SK-N-SH (cell line): ENCODE measurements around the gene POU6F1. TPM values are rescaled to one million over a fixed set of nuclear protein-coding genes. Genes with fewer than 3 reads are reported as not detected.

Experiments used
- CTCF ChIA-PET: fragments of 300-600, 350-600 bp; formaldehyde crosslinking; extraction: SDS; loops from one replicate; lab custom pipeline; 2021; lab: Yijun Ruan, JAX
- POLR2A ChIA-PET: fragments of 350-600 bp; sonication (Branson Sonifier 250); formaldehyde crosslinking; extraction: SDS; loops from one replicate; lab custom pipeline; 2020; ENCODE audit warnings: antibody characterized with exemption, inconsistent platforms; lab: Yijun Ruan, JAX
- DNase-seq: peaks from one replicate; pipeline ENCODE4 v3.0.0; 2012
- H2AFZ ChIP-seq: fragments of 200-600 bp; sonication (generic); 2 replicates; pipeline ENCODE4 v1.8.1; 2016; ENCODE audit warnings: antibody characterized with exemption, mild to moderate bottlenecking, low read depth
- H3F3A ChIP-seq: fragments of 200-600 bp; sonication (generic); replicated peaks from 2 replicates; pipeline ENCODE3; 2016; ENCODE audit warnings: antibody characterized with exemption, mild to moderate bottlenecking; ENCODE audit not compliant: insufficient read depth
- H3K27ac ChIP-seq, 2 experiments: fragments of 200-500 bp in 1 of 2; fragments of 200-600 bp in 1 of 2; sonication (Bioruptor generic) in 1 of 2; sonication (generic), shearing (Covaris generic) in 1 of 2; 2 replicates each; pipeline versions ENCODE4 v1.5.1 to v1.6.1; 2014 to 2016; ENCODE audit warnings: low read depth in 2 of 2, inconsistent platforms in 1 of 2, low read length in 1 of 2, mild to moderate bottlenecking in 1 of 2, mixed read lengths in 1 of 2
- H3K27me3 ChIP-seq: fragments of 200-600 bp; sonication (generic), shearing (Covaris generic); 2 replicates; pipeline ENCODE4 v1.6.1; 2016; ENCODE audit warnings: mixed run types; ENCODE audit not compliant: insufficient read depth
- H3K36me3 ChIP-seq, 2 experiments: fragments of 200-500 bp in 1 of 2; fragments of 200-600 bp in 1 of 2; sonication (Bioruptor generic) in 1 of 2; sonication (generic) in 1 of 2; replicated peaks in 1 of 2; 2 replicates each; pipeline versions ENCODE3 to v1.5.1; 2014 to 2016; ENCODE audit warnings: low read length in 1 of 2, mild to moderate bottlenecking in 1 of 2; ENCODE audit not compliant: insufficient read depth in 2 of 2, control insufficient read depth in 1 of 2
- H3K4me1 ChIP-seq, 2 experiments: fragments of 200-500 bp in 1 of 2; fragments of 200-600 bp in 1 of 2; sonication (Bioruptor generic) in 1 of 2; sonication (generic), shearing (Covaris generic) in 1 of 2; 2 replicates each; pipeline versions ENCODE4 v1.5.1 to v1.6.1; 2014 to 2016; ENCODE audit warnings: low read depth in 1 of 2, low read length in 1 of 2, mixed run types in 1 of 2; ENCODE audit not compliant: insufficient read depth in 2 of 2, control insufficient read depth in 1 of 2
- H3K4me2 ChIP-seq: fragments of 200-600 bp; sonication (generic), shearing (Covaris generic); 2 replicates; pipeline ENCODE4 v1.6.1; 2017; ENCODE audit warnings: mixed run types
- H3K4me3 ChIP-seq, 2 experiments: fragments of 200-500 bp in 1 of 2; fragments of 200-600 bp in 1 of 2; sonication (Bioruptor generic) in 1 of 2; sonication (generic), shearing (Covaris generic) in 1 of 2; 2 replicates each; pipeline versions ENCODE4 v1.5.1 to v1.8.1; 2014 to 2016; ENCODE audit warnings: low read depth in 2 of 2, inconsistent platforms in 1 of 2, low read length in 1 of 2, mild to moderate bottlenecking in 1 of 2, mixed read lengths in 1 of 2, moderate library complexity in 1 of 2
- H3K79me2 ChIP-seq: fragments of 200-600 bp; sonication (generic); 2 replicates; pipeline ENCODE4 v1.8.1; 2017; ENCODE audit warnings: mild to moderate bottlenecking; ENCODE audit not compliant: insufficient read depth
- H3K9ac ChIP-seq: fragments of 200-600 bp; sonication (generic); 2 replicates; pipeline ENCODE4 v1.6.1; 2017; ENCODE audit warnings: mixed run types
- H3K9me2 ChIP-seq: fragments of 200-600 bp; sonication (generic); 2 replicates; pipeline ENCODE4 v1.6.1; 2017; ENCODE audit warnings: mixed run types
- H3K9me3 ChIP-seq: fragments of 200-600 bp; sonication (generic); 2 replicates; pipeline ENCODE4 v1.6.1; 2017; ENCODE audit warnings: mixed run types, mild to moderate bottlenecking, moderate library complexity
- H4K20me1 ChIP-seq: fragments of 200-600 bp; sonication (generic); 2 replicates; pipeline ENCODE4 v1.6.1; 2017; ENCODE audit warnings: mild to moderate bottlenecking, mixed run types; ENCODE audit not compliant: insufficient read depth
- CHD2 ChIP-seq: fragments of 150-350 bp; IDR thresholded peaks from 2 replicates; pipeline ENCODE4 v1.6.1; 2018; ENCODE audit warnings: low read length; ENCODE audit not compliant: partially characterized antibody
- CTCF ChIP-seq: fragments of 200-600 bp; sonication (generic); IDR thresholded peaks from 2 replicates; pipeline ENCODE4 v1.6.1; 2017; ENCODE audit warnings: antibody characterized with exemption, mild to moderate bottlenecking, moderate library complexity
- ELF1 ChIP-seq: IDR thresholded peaks from 2 replicates; pipeline ENCODE4 v1.4.0; 2012
- FOSL2 ChIP-seq: IDR thresholded peaks from 2 replicates; pipeline ENCODE4 v1.4.0; 2012; ENCODE audit warnings: low read depth, mild to moderate bottlenecking, moderate library complexity, borderline replicate concordance
- JUND ChIP-seq: IDR thresholded peaks from 2 replicates; pipeline ENCODE4 v1.4.0; 2012
- NRF1 ChIP-seq: IDR thresholded peaks from 2 replicates; pipeline ENCODE4 v1.6.1; 2012; ENCODE audit warnings: low read depth, mild to moderate bottlenecking, low read length
- PBX3 ChIP-seq: IDR thresholded peaks from 2 replicates; pipeline ENCODE4; 2012
- REST ChIP-seq: IDR thresholded peaks from 2 replicates; pipeline ENCODE4 v1.6.1; 2012; ENCODE audit warnings: mild to moderate bottlenecking, low read depth, low read length, moderate library complexity
- RFX5 ChIP-seq: IDR thresholded peaks from 2 replicates; pipeline ENCODE4 v1.6.1; 2012; ENCODE audit warnings: mild to moderate bottlenecking, improper control_type of control experiment, low read length
- RXRA ChIP-seq: IDR thresholded peaks from 2 replicates; pipeline ENCODE4 v1.4.0; 2012; ENCODE audit warnings: low read depth, mild to moderate bottlenecking, borderline replicate concordance
- TCF12 ChIP-seq: IDR thresholded peaks from 2 replicates; pipeline ENCODE4 v1.4.0; 2012
- USF2 ChIP-seq: fragments of 150-350 bp; IDR thresholded peaks from 2 replicates; pipeline ENCODE4 v1.6.1; 2017; ENCODE audit warnings: antibody characterized with exemption, low read length, low read depth, borderline replicate concordance
- YY1 ChIP-seq: IDR thresholded peaks from 2 replicates; pipeline ENCODE4 v1.4.0; 2012; ENCODE audit warnings: low read depth, mild to moderate bottlenecking
- WGBS: methylation state at CpG from one replicate; pipeline ENCODE4 v1.1.6; 2017; ENCODE audit warnings: low lambda C conversion rate; 5-methylcytosine and 5-hydroxymethylcytosine counted together
- polyA plus RNA-seq, 3 experiments: library from polyadenylated mRNA; depleted of rRNA; stranded (reverse); fragments of >200 nt; gene quantifications; 2 replicates each; pipeline ENCODE4 v1.2.3, GENCODE V29; 2012

Gene POU6F1
- polyA plus RNA-seq, 1 of the 3 experiments (the other 2 are of a cell fraction), result 1.9 TPM

- 87% methylated on average over 11 of the region's 16 CpGs for WGBS
- Histone ChIP-seq H3K4me3 (no peak overlapping the region), H3K4me2 (no peak overlapping the region), H3K79me2 (no peaks in the 10 kb centered on the region), H3K36me3 (no peaks in the 10 kb centered on the region), H3K27ac (no peak overlapping the region), H3K9me2 (no peaks in the 10 kb centered on the region), H3K9ac (no peak overlapping the region), H4K20me1 (no peaks in the 10 kb centered on the region), H2AFZ (no peak overlapping the region), H3F3A (no peaks in the 10 kb centered on the region), H3K9me3 (no peaks in the 10 kb centered on the region), H3K27me3 (no peaks in the 10 kb centered on the region), H3K4me1 (no peaks in the 10 kb centered on the region)
- CTCF ChIA-PET, result interaction anchor here (1.2 to 1.5 kb wide), 2 partner anchors 19 to 151 kb away, joined by 3 to 4 read pairs; partner anchors contain the start of gene POU6F1
- DNase-seq, result peak; percentile 20
- POLR2A ChIA-PET, result no interaction called here
- no peak for TF ChIP-seq NRF1
- no peak for TF ChIP-seq ELF1
- no peak for TF ChIP-seq RXRA
- no peak for TF ChIP-seq CHD2
- no peak for TF ChIP-seq JUND
- no peak for TF ChIP-seq USF2
- TF ChIP-seq FOSL2, result no peak
- no peak for TF ChIP-seq PBX3
- no peak for TF ChIP-seq YY1
- no peak for TF ChIP-seq REST
- TF ChIP-seq CTCF, result no peak
- TF ChIP-seq TCF12, result no peak
- TF ChIP-seq RFX5, result no peak
Measured at GRCh38 chr12:51198568-51199365, 19.1 kb downstream of the POU6F1 start.
